NCI-H187 treated with DMSO at 0.1 percent for 48 hours (cell line): Measurements from ENCODE around the gene MRPL39.
"Not testable (repeated sequence)": the region's sequence is repeated elsewhere in the genome, so short reads cannot be mapped to it uniquely, and the experiment has no call there.

Source experiments
- DNase-seq: peaks from one replicate; lab custom pipeline; 2025; lab: John Stamatoyannopoulos, UW

Gene MRPL39

DNA sequence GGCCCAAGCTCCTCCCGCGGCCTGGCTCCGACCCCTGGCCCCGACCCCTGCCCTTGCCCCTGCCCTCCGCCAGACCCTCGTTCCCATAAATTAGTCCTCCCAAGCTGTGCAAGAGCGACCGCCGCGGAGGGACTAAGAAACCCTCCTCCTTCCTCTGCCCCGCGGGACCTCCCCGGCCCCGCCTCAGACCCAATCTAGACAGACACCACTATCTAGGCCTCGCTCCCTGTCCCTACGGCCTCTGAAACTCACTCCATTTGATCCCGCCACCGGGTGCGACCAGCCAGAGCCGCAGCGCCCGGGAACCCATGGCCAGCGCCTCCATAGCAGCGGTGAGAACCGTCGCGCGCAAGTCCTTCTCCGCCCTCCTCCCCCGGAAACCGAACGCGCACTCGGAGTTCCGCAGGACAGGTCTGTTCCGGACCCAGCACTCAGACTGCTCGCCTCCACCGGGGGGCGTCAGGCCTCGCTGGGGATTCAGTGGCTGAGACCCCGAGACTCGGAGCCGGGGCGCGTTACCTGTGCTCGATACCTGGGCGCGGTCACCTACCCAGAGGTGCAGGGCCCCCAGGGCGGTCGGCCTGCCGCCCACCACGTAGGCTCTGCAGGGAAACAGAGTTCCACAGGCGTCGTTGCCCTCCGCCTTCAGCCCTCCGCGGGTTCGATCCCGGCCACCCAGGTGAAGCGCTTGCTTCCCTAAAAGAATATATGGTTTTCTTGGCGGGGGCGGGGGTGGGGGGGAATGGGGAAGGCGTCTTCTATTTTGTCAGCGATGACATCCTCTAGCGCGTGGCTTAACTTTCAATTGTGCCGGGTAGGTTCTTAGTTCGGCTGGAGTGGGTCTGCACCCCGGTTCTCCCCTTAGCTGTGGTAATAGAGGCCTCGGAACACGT, at the start of gene MRPL39:
TSS of gene MRPL39 (minus strand) at position 331 of the 893 bp plus-strand sequence. CDS start at position 325, 6 bp downstream.
- DNase-seq, result peak; percentile 55

DNA sequence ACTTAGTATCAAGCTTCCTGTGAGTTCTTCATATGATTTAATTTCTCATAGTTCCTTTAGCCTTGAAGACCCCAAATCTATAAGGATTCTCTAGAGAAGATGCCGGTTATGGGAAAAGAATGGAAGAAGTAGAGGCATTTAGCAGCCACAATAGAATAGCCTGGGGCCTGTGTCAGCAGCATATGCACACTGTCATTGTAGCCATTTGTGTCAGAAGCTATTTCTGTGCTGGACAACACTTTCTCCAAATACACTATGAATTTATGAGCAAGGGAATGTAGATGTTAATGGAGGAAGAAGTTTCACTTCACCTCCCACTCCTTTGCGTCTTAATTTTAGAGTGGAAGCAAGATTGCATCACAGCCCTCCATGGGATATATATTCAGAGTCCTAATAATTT, 49.1 kb upstream of the MRPL39 start:
- DNase-seq, result no peak

DNA sequence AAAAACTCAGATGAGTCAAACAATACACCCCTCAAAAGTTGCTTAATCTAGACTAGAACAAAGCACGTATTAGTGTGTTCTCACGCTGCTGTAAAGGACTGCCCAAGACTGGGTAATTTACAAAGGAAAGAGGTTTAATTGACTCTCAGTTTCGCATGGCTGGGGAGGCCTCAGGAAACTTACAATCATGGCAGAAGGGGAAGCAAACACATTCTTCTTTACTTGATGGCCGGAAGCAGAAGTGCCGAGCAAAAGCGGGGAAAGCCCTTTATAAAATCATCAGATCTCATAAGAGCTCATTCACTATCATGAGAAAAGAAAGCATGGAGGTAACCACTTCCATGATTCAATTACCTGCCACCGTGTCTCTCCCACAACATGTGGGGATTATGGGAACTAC, 41.9 kb upstream of the MRPL39 start:
- DNase-seq, result no peak

DNA sequence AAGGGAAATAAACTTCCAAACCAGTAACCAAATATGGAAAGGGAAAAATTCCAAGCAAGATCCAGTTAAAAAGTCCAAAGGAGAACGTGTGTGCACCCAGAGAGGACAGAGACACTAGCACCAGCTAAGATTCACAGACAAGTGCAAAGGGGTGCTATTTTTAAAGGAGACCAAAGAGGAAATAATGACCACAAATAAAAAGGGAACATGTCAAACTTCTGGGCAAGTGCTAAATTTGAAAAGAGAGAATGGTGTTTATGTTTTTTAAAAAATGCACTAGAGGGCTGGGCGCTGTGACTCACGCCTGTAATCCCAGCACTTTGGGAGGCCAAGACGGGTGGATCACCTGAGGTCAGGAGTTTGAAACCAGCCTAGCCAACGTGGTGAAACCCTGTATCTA, 40.4 kb upstream of the MRPL39 start:
- DNase-seq, result no peak

DNA sequence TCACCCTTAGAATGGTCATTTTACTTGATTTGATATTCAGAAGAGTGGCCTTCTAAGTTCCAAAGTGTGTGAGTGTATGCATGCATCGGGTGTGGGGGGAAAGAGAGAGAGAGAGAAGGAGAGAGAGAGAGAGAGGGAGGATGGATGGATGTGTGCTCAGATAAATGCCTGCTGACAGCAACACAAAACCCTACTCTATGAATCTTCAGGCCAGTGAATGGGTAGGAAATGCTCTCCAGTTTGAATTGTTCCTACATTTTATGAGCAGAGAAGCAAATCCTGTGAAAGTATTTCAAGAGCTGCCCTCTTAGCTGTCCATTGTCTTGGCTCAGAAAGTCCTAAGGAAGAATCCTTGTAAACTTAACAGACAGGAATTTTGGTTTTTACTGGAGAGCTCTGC, 39.2 kb upstream of the MRPL39 start:
- DNase-seq, result no peak

DNA sequence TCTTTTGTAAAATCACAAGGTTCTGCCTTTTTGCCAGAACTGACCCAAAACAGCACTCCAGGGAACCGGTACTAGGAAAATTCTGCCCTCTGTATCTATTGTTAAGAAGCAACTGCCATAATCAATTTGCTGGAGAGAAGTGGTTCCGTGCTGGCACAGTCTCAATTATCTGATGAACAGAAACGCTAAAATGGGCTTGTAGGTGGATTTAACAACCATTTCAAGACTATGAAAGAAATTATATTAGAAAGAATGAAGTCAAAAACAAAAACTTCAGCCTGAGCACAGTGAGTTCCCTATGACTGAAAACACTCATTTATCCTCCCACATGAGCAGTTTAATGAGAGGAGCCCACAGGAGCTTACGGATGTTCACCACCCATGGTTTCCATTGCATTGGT, 36.2 kb upstream of the MRPL39 start:
- DNase-seq, result no peak

DNA sequence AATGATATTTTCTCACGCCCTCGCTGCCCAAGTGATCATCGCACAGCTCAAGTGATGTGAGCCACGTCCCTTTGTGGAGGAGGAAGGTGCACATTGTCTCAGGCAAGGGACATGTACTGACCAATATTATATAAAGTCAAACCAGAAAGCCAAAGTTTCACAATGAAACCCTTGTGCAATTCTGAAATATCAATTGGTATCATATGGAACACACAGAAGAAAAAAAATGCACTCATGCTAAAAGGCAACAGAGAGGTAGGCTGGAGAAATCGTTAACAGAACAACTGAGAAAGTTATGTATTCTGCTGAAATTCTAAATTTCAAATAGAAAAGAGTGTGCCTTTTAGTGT, 33.6 kb upstream of the MRPL39 start:
- no peak for DNase-seq

DNA sequence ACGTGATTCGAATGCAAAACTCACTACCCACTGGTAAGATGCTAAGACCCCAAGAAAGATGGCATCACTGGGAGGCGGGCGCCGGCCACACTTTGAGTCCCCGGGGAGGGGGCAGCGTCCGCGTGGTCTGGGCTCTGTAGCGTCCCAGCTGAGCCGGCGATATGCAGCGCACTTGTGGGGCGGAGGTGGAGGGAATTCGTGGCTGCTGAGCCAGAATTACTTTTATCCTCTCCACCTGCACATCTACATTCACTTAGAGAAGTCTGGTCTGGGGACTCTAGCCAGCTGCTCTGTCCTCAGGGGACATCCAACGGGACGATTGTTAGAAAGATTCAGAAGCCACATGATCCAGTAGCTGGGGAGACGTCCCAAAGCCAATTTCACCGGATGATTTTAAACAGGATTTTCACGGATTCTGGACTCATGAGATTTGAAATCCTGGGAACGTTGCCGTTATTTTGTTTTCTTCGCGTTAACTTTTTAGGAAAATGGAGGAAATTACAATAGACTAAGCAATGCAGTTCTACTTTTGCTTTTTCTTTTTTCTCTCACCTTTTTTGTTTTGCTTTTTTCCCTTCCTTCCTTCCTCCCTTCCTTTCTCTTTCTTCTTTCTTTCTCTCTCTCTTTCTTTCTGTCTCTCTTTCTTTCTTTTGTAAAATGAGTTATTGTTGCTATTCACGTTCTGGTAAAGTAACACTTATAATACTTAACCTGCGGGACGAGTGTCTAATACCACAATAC, 33.1 kb upstream of the MRPL39 start:
- no peak for DNase-seq

DNA sequence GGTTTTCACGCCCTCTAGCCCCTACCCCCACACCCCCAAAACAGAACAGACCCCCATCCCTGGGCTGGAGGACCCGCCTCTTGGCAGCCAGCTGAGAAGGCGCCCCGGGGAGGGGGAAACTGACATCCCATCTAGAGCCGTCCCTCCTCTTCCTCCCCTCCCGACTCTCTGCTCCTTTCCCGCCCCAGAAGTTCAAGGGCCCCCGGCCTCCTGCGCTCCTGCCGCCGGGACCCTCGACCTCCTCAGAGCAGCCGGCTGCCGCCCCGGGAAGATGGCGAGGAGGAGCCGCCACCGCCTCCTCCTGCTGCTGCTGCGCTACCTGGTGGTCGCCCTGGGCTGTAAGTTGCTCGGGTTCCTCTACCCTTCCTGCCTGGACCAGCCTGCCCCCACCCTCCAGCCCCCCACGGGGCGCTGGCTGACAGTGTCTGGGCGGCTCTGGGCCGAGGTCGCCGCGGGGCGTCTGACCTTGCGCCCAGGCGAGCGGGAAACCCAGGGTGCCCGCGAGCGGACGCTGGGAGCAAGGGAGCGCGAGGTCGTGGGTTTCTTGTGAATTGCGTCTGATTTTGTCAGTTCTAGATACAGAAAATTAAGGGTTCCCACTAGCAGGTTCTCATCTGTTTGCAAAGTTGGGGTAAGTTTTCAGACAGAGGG, 32.4 kb upstream of the MRPL39 start:
- DNase-seq, result no peak

DNA sequence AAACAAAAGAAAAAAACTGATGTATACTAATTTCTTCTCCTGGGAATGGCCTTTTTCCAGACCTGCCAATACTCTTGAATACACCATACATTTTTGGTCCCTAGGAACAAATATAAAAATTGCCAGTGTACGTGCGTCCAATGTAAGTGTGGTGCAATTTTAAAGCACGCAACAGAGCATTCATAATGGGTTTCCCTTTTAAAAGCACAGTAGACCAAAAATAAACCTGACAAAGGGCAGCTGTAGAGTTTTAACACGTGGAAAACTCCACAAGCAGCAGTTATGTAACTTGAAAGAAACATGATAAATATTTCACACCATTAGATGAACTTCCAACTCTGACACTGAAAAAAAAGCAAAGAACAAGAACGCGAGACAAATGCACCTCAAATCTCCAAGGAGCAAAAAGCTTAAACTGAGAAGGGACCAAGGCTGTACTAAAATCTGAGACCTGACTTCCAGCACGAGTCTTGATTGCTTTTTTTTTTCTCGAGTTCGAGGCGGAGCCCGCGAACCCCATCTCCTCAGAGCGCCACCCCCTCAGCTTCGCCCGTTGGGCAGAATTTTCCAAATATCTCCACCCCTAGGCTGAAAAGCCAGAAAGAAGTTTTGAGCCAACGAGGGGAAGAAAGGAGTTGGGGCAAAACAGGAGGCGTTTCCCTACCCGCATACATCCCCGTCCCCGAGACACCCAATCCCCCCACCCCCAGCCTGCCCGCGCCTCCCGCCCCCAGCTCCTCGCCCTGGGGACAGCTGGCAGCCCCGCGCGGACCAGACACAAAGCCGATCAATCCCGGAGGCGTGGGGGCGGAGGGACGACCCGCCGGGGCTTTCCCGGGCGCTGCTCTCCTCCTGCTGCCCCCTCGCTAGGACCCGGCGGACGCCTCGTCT, 31.6 kb upstream of the MRPL39 start, which contains the start of gene JAM2:
TSS of gene JAM2 (plus strand) at position 599 of the 891 bp plus-strand sequence. CDS start 564 bp downstream, outside the sequence.
- no peak for DNase-seq

DNA sequence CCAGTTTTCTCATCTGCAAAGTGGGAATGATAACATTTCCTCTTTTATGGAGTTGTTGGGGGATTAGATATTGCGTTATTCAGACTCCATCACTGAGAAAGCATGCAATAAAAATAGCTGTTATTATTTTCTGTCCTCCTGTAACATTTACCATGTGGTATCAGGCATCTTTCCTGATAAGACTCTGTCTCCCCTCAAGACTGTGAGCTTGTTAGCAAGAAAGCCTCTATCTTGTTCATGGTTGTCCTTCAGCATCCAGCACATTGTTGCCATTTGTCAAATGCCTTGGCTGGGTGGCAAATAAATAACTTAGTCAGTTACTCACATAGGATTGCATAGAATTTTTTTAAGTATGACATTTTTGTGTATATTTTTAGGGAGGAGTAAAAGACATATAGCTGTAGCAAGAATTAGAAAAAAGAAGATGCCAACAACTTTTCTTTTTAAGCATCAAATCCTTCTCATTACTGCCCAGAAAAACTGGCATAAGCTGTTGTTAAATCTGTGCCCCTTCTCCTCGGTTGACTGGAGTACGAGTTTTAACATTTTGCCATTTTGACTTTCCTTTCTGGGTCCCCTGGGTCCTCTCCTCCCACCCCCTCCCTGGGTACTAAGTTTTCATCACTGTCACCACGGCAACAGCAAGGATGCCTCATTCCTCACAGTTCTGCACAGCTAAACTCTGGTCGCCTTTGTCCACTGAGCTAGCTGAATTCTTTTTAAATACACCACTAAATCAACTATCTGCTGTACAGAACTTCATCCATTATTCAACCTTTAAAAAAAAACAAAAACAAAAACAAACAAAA, 30.8 kb upstream of the MRPL39 start:
- DNase-seq, result no peak

DNA sequence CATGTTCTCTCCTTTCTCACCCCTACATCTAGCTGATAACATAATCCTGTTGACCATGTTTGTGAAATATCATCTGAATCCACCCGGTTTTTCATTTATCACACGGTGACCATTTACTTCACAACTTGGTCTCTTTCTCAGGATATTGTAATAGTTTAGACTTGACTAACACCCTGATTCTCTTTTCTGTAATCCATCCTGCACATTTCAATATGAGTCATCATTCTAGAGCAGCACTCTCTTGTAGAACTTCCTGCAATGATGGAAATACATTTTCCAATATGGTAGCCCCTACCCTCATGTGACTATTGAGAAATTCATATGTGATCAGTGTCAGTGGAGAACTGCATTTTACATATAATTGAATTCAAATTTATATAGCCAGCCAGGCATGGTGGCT, 29.4 kb upstream of the MRPL39 start:
- no peak for DNase-seq

DNA sequence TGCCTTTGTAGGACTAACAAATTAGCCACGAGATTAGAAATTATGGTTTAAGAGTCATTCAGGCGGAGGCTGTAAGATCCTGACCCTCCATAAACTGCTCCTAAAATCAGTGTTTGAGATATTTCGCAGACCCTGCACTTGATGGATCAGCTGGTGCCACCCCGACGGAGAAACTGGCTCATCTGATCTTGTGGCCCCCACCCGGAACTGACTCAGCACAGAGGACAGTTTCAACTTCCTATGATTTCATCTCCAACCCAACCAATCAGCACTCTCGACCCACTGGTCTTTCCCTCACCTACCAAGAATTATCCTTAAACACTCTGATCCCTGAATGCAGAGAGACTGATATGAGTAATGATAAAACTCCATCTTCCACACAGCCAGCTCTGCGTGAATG, 28.0 kb upstream of the MRPL39 start:
- no peak for DNase-seq

DNA sequence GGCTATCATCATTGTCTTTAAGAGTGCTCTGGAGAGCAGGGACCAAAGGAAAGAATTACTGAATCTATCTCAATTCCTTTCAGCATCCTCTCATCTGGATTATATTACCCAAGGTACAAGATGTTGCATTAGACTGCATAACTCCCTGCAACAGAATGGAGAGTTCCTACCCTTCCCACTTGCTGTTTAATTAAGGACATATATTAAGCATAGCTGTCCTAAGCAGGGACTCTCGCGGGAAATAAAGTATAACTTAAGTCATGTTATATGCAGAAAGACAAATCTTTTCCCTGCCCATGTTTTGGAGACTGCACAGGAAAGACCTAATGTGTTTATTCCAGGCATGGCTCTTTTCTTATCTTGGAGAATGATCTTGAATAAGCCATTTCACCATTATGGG, 25.0 kb upstream of the MRPL39 start:
- no peak for DNase-seq

DNA sequence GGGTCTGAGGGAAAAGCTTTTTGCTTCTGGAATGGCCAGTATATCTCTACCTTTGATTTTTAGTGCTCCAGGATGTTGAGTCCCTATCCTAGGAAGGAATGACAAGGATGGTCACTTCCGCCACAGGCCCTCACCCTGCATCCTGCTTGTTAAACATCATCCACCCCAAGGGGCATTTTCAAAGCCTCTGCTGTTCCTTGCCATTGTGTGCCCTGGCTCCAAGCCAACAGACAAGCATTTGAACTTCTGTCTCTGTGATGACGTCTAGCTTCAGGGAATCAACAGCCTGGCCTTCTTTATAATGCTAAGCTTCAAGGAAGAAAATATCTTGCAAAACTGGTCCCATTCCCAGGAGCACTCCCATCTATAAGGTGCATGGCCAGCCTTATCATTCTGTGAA, 19.5 kb upstream of the MRPL39 start:
- no peak for DNase-seq

DNA sequence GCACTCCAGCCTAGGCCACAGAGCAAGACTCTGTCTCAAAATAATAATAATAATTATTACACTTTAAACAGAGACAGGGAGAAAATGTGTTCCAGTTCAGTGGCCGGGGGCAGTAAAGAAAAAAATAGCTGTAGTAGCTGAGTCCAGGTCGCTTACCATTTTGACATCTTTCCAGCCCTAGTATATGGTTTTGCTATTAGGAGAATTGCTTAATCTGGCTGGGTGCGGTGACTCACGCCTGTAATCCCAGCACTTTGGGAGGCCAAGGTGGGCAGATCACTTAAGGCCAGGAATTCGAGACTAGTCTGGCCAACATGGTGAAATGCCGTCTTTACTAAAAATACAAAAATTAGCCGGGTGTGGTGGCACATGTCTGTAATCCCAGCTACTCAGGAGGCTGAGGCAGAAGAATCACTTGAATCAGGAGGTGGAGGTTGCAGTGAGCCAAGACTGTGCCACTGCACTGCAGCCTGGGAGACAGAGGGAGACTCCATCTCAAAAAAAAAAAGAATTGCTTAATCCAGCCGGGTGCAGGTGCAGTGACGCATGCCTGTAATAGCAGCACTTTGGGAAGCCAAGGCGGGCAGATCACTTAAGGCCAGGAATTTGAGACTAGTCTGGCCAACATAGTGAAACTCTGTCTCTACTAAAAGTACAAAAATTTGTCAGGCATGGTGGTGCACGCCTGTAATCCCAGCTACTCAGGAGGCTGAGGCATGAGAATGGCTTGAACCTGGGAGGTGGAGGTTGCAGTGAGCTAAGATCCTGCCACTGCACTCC, 18.7 kb upstream of the MRPL39 start:
- DNase-seq, result not testable (repeated sequence)

DNA sequence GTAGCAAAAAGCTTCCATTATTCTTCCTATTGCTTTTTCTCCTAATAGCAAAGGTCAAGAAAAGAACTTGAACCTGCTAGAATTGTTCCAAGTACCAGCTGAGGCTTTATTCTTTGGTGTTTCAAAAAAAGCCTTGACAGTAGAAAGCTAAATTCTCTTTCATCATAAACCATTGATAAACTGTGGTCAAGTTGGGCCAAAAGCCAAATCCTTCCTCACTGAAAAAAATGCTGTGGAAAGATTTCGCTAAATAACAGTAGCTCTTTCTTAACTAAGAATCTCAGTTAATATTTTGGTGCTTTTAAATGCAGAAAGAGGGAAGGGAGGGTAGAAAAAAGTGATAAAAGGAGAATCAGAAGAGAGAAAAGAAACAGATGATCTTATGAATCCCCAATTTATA, 17.8 kb upstream of the MRPL39 start:
- no peak for DNase-seq

DNA sequence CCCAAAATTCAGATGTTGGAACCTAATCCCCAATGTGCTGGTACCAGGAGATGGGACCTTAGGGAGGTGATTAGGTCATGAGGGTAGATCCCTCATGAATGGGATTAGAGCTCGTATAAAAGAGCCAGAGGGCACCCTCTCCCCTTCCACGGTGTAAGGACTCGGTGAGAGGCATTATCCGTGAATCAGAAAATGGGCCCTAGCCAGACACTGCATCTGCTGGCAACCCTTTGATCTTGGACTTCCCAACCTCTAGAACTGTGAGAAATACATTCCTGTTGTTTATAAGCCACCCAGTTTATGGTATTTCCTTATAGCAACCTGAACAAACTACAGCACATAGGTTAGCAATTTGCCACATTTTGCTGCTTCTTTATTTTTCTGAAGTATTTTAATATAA, 17.2 kb upstream of the MRPL39 start:
- no peak for DNase-seq

DNA sequence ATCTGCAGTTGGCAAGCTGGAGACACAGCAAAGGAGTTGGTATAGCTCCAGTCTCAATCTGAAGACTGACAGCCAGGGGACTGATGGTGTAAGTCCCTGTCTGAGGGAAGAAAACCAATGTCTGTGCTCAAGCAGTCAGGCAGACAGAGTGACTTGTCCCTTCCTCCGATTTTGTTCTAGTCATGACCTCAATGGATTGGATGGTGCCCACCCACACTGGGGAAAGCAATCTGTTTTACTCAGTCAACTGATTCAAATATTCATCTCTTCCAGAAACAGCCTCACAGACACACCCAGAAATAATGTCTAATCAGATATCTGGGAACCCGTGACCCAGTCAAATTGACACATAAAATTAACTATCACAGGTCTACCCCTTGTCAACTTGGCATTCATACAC, 11.9 kb upstream of the MRPL39 start:
- DNase-seq, result no peak

DNA sequence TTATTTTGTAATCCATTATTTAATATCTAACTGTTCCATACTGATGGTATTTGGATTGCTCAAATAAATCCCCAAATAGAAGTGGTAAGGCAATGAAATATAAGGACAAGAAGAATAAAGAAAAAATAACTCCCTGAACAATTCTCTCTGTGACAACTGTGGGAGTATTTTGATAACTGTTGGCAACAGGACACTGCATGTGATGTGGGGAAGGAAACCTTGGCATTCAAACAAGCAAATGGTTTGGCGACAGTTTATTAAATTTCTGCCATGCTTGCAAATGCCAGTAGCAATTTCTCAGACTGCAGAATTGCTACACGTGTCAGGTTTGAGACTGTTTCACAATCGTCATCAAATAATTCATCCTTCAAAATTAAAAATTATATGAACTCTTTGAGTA, 8.6 kb upstream of the MRPL39 start:
- no peak for DNase-seq
